Smooth muscle cell (in vitro differentiated cells): Measurements from ENCODE around the gene SEPTIN12. TPM values are rescaled to one million over a fixed set of nuclear protein-coding genes. Genes with fewer than 3 reads are reported as not detected.

Experiments used
- DNase-seq: peaks from one replicate; lab custom pipeline; 2025; ENCODE audit not compliant: unreplicated experiment; lab: John Stamatoyannopoulos, UW
- H2AFZ ChIP-seq: fragments of 200-600 bp; sonication (generic); 2 replicates; pipeline ENCODE4 v1.6.0; 2016; ENCODE audit warnings: antibody characterized with exemption, low read depth, mild to moderate bottlenecking
- H3F3A ChIP-seq: fragments of 200-600 bp; sonication (generic); 2 replicates; pipeline ENCODE4 v1.6.0; 2017; ENCODE audit warnings: antibody characterized with exemption, low read depth
- H3K27ac ChIP-seq: fragments of 200-600 bp; sonication (generic); 2 replicates; pipeline ENCODE4 v1.5.1; 2016; ENCODE audit warnings: low read depth, mild to moderate bottlenecking
- H3K27me3 ChIP-seq: fragments of 200-600 bp; sonication (generic); 2 replicates; pipeline ENCODE4 v1.6.1; 2016; ENCODE audit warnings: low read depth, mild to moderate bottlenecking
- H3K36me3 ChIP-seq: fragments of 200-600 bp; sonication (generic); 2 replicates; pipeline ENCODE4 v1.5.1; 2016; ENCODE audit warnings: low read depth
- H3K4me1 ChIP-seq: fragments of 200-600 bp; sonication (generic); 2 replicates; pipeline ENCODE4 v1.5.1; 2016; ENCODE audit warnings: low read depth
- H3K4me2 ChIP-seq: fragments of 200-600 bp; sonication (generic); 2 replicates; pipeline ENCODE4 v1.6.0; 2016; ENCODE audit warnings: mild to moderate bottlenecking
- H3K4me3 ChIP-seq: fragments of 200-600 bp; sonication (generic); 2 replicates; pipeline ENCODE4 v1.5.1; 2016; ENCODE audit warnings: mild to moderate bottlenecking
- H3K79me2 ChIP-seq: fragments of 200-600 bp; sonication (generic); 2 replicates; pipeline ENCODE4 v1.6.0; 2016; ENCODE audit warnings: low read depth, mild to moderate bottlenecking
- H3K9ac ChIP-seq: fragments of 200-600 bp; sonication (generic); 2 replicates; pipeline ENCODE4 v1.6.0; 2016; ENCODE audit warnings: low read depth
- H3K9me3 ChIP-seq: fragments of 200-600 bp; sonication (generic); replicated peaks from 2 replicates; pipeline ENCODE4 v1.5.1; 2016; ENCODE audit warnings: low read depth
- H4K20me1 ChIP-seq: fragments of 200-600 bp; sonication (generic); 2 replicates; pipeline ENCODE4 v1.6.0; 2016; ENCODE audit warnings: low read depth
- WGBS: methylation state at CpG from one replicate; pipeline ENCODE4 v1.1.7; 2016; ENCODE audit warnings: low lambda C conversion rate; 5-methylcytosine and 5-hydroxymethylcytosine counted together
- polyA plus RNA-seq: library from polyadenylated mRNA; unstranded; fragments of >200 nt; fragmentation: Nextera tagmentation; extraction: Ambion mirVana; gene quantifications from 2 replicates; pipeline ENCODE4 v1.2.1, GENCODE V29; 2016
- total RNA-seq: library from RNA; depleted of rRNA; stranded (reverse); fragments of >200 nt; gene quantifications from 2 replicates; pipeline ENCODE4 v1.2.3, GENCODE V29; 2014
- TF ChIP-seq, protein P1 (sequence below): fragments of 200-600 bp; sonication (generic); IDR thresholded peaks from 2 replicates; pipeline ENCODE4 v1.5.1; 2017; ENCODE audit warnings: borderline replicate concordance, mild to moderate bottlenecking, antibody characterized with exemption; ENCODE audit not compliant: insufficient read depth, poor library complexity, severe bottlenecking

The SEPTIN12 gene
- total and polyA plus RNA-seq, 2 experiments from 2014 or later: not detected

DNA sequence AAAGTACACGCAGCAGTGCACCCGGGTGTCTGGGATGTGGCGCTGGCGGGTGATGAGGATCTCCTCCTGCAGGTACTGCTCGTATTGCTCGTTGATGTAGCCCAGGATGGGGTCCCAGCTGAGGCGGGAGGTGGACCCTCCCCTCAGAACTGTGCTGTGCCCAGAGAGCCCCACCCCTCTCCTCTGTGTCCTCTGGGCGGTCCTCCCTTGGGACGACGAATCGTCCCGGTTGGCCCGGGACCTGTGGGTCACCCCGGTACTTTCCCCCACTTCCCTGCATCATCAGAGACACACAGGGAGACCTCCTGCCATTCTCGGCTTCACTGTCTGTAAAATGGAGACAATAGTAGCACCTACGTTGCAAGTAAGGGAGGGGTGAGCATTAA, 4.2 kb downstream of the SEPTIN12 start:
- no peak overlapping the region for H3K9ac ChIP-seq
- no peaks in the 10 kb centered on the region for H3K9me3 ChIP-seq
- H3K4me2 ChIP-seq: no peak overlapping the region
- no peak overlapping the region for H2AFZ ChIP-seq
- no peaks in the 10 kb centered on the region for H4K20me1 ChIP-seq
- TF ChIP-seq, protein P1, sequence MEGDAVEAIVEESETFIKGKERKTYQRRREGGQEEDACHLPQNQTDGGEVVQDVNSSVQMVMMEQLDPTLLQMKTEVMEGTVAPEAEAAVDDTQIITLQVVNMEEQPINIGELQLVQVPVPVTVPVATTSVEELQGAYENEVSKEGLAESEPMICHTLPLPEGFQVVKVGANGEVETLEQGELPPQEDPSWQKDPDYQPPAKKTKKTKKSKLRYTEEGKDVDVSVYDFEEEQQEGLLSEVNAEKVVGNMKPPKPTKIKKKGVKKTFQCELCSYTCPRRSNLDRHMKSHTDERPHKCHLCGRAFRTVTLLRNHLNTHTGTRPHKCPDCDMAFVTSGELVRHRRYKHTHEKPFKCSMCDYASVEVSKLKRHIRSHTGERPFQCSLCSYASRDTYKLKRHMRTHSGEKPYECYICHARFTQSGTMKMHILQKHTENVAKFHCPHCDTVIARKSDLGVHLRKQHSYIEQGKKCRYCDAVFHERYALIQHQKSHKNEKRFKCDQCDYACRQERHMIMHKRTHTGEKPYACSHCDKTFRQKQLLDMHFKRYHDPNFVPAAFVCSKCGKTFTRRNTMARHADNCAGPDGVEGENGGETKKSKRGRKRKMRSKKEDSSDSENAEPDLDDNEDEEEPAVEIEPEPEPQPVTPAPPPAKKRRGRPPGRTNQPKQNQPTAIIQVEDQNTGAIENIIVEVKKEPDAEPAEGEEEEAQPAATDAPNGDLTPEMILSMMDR: no peak
- 83% methylated on average over 16 of the region's 16 CpGs for WGBS
- H3K79me2 ChIP-seq: no peaks in the 10 kb centered on the region
- H3K4me3 ChIP-seq: no peak overlapping the region
- H3K27me3 ChIP-seq: no peaks in the 10 kb centered on the region
- no peaks in the 10 kb centered on the region for H3K36me3 ChIP-seq
- H3K4me1 ChIP-seq: no peaks in the 10 kb centered on the region
- DNase-seq: no peak
- H3K27ac ChIP-seq: no peak overlapping the region
- H3F3A ChIP-seq: no peaks in the 10 kb centered on the region

DNA sequence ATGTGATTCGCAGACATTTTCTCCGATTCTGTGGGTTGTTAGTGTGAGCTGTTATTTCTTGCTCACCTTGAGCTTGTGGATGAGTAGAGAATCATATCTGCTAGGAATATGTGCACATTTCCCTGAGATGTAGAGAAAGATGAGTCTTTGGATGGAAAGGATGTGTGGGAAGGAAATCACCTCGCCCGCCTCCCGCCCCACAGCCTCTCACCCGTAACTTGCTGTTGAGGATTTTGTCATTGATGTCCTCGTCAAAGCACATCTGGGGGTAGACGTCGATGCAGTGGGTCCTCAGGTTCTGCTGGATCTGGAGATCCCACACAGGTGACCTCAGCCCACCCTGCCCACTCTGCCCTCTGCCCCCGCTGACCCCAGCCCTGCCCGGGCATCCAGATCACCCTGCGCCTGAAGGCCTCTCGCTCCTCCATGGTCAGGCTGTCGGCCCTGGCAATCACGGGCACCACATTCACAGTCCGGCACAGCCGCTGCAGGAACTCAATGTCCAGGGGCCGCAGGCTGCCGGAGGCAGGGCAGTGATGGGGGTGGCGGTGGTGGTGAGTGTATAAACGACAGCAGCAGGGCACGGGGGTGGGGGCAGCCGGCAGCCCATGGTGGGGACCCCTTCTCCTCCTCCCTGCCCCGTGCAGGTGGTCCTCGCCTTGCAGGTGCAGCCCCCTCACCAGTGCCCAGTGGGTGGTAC, 4.7 kb downstream of the SEPTIN12 start:
- H3K27me3 ChIP-seq: no peaks in the 10 kb centered on the region
- no peaks in the 10 kb centered on the region for H3K79me2 ChIP-seq
- no peaks in the 10 kb centered on the region for H3K36me3 ChIP-seq
- H4K20me1 ChIP-seq: no peaks in the 10 kb centered on the region
- H3K27ac ChIP-seq: no peak overlapping the region
- no peaks in the 10 kb centered on the region for H3F3A ChIP-seq
- no peak overlapping the region for H3K9ac ChIP-seq
- H3K4me1 ChIP-seq: no peaks in the 10 kb centered on the region
- no peak for DNase-seq
- H3K4me3 ChIP-seq: no peak overlapping the region
- 94% methylated on average over 24 of the region's 25 CpGs for whole genome bisulfite sequencing
- TF ChIP-seq, protein P1: no peak
- no peak overlapping the region for H2AFZ ChIP-seq
- H3K4me2 ChIP-seq: no peak overlapping the region
- no peaks in the 10 kb centered on the region for H3K9me3 ChIP-seq

DNA sequence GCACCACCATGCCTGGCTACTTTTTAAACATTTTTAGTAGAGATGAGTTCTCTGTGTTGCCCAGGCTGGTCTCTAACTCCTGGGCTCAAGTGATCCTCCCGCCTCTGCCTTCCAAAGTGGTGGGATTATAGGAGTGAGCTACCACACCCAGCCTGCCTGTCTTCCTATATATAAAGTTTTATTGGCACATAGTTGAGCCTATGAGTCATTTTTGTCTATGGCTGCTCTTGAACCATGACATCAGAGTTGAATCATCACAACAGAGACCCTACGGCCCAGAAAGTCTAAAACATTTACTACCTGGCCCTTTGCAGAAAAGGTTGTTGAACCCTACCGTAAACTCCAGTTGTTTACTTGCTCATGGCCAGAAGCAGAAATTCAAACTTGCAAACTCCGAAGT, 7.9 kb downstream of the SEPTIN12 start:
- no peak overlapping the region for H3K4me2 ChIP-seq
- H3K27ac ChIP-seq: no peak overlapping the region
- no peaks in the 10 kb centered on the region for H3K27me3 ChIP-seq
- H3K36me3 ChIP-seq: no peaks in the 10 kb centered on the region
- DNase-seq: no peak
- H3K4me3 ChIP-seq: no peak overlapping the region
- H3F3A ChIP-seq: no peaks in the 10 kb centered on the region
- no peaks in the 10 kb centered on the region for H4K20me1 ChIP-seq
- TF ChIP-seq, protein P1: no peak
- H3K9me3 ChIP-seq: no peaks in the 10 kb centered on the region
- H2AFZ ChIP-seq: no peak overlapping the region
- no peaks in the 10 kb centered on the region for H3K4me1 ChIP-seq
- 55% methylated on average over 4 of the region's 4 CpGs for WGBS
- H3K79me2 ChIP-seq: no peaks in the 10 kb centered on the region
- no peak overlapping the region for H3K9ac ChIP-seq

DNA sequence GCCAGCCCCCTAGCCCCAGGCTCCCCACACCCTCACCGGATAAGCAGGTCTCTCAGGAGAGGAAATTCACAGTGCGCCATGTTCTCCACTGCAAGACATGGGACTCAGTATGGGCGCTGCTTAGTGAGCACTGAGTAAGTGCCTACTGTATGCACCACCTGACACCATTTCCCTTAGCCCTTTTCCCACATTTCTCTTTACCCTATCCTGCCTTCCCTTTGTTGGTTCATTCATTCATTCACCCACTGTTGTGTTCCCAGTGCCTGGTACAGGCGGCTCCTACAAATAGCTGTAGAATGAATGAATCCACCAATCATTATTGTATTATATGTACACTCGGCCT, 10.1 kb downstream of the SEPTIN12 start:
- Histone ChIP-seq H3K4me1 (no peaks in the 10 kb centered on the region), H4K20me1 (no peaks in the 10 kb centered on the region), H3K9ac (no peak overlapping the region), H3K4me2 (no peak overlapping the region), H3K27ac (no peak overlapping the region), H3F3A (no peaks in the 10 kb centered on the region), H2AFZ (no peak overlapping the region), H3K4me3 (no peak overlapping the region), H3K9me3 (no peaks in the 10 kb centered on the region), H3K36me3 (no peaks in the 10 kb centered on the region), H3K27me3 (no peaks in the 10 kb centered on the region), H3K79me2 (no peaks in the 10 kb centered on the region)
- TF ChIP-seq, protein P1: no peak
- 97% methylated on average over 5 of the region's 5 CpGs for WGBS
- no peak for DNase-seq
